Occipital lobe (tissue), 3 donors: ENCODE results near the gene PPM1D. TPM values are rescaled to one million over a fixed set of nuclear protein-coding genes. Genes with fewer than 3 reads are reported as not detected.
"Not testable (repeated sequence)": the region's sequence is repeated elsewhere in the genome, so short reads cannot be mapped to it uniquely, and the experiment has no call there.

ENCODE experiments used
- DNase-seq: peaks from one replicate; lab custom pipeline; 2025; lab: John Stamatoyannopoulos, UW
- small RNA-seq: library from RNA; depleted of rRNA; stranded (forward); fragments of <200 nt; gene quantifications from one replicate; pipeline ENCODE3, GENCODE V24; 2014
- total RNA-seq: library from RNA; depleted of rRNA; stranded (reverse); fragments of >200 nt; gene quantifications from one replicate; pipeline ENCODE4 v1.2.3, GENCODE V29; 2014

The PPM1D gene
- total RNA-seq, 1 donor from 2014 or later = 16.2 TPM

DNA sequence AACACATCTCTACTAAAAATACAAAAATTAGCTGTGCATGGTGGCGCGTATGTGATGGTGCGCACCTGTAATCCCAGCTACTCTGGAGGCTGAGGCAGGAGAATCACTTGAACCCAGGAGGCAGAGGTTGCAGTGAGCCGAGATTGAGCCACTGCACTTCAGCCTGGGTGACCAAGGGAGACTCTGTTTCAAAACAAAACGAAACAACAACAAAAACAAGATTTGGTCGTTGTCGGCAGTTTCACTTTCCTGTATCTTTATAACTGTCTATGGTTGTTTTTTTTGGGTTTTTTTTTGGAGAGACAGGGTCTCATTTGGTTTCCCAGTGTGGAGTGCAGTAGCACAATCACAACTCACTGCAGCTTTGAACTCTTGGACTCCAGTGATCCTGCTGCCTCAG lies 68.7 kb downstream of the PPM1D start:
- not testable (repeated sequence) for DNase-seq

DNA sequence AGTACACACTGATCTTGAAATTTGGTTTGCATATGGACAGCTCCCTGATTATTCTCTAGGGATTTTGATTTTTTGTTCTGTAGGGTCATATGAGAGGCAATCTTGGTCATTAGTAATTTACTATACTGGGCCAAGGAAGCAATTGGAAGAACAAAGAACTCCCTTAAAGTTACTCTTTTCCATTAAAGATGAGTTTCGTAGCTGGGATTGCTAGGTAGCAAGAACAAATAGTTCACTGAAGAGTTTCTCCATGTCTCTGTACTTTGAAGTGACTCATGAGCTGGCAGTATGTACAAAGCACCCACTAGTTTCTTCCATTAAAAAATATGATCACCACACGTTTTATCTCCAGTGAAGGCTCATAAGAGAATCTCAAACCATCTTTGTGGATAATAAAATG lies 71.5 kb downstream of the PPM1D start:
- no peak for DNase-seq

DNA sequence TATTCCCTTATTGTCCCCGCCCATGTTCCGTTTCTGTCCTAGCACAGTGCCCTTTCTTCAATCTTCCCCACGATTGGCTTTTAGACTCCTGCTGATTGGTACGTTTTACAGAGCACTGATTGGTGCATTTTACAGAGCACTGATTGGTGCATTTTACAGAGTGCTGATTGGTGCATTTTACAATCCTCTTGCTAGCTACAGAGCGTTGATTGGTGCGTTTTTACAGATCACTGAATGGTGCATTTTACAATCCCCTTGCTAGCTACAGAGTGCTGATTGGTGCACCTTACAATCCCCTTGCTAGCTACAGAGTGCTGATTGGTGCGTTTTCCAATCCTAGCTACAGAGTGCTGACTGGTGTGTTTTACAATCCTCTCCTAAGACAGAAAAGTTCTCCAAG lies 74.6 kb downstream of the PPM1D start:
- not testable (repeated sequence) for DNase-seq

- no peak for DNase-seq
Measured at GRCh38 chr17:60675997-60676396, 76.0 kb downstream of the PPM1D start.

GRCh38 chr17:60676758-60677307 lies 76.8 kb downstream of the PPM1D start:
- no peak for DNase-seq

DNA sequence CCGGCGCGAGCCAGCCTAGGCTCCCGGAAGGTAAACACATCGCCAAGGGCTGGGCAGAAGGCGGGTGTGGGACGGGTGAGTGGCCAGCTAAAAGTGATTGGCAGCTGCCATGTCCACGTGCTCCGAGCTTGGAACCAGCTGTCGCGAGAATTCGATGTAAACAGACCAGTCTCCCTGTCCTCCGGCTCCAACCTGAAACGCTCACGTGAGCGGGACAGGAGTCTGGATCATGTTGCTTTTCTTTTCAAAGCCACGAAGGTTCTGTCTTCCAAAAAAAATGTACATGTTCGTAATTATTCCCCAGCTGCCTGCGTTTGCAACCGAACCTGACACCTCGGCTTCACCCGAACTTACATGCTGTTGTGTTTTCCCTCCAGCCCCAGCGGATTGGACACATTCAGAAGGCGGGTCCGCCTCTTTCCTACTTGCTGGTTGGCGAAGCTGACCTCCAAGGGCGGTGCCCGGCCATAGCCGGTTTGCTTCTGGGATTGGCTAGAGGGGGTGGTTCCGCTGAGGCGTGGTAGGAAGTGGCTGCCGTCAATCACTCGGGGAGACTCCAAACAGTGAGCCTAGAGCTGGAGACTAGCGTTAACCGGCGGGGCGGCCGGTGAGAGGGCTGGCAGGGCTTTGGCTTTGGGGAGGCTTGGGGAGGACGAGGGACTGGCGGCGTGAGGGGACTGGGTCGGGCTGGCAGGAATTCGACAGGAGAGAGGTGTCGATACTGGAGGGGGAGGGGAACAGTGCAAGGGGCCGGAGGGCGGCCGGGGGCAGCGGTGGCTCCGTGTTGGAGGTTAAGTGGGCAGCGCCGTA lies 77.5 kb downstream of the PPM1D start, which contains the start of gene BCAS3:
Gene BCAS3, plus strand, starts transcription at position 544 of the 810 bp plus-strand sequence.
- peak; percentile 99 for DNase-seq

DNA sequence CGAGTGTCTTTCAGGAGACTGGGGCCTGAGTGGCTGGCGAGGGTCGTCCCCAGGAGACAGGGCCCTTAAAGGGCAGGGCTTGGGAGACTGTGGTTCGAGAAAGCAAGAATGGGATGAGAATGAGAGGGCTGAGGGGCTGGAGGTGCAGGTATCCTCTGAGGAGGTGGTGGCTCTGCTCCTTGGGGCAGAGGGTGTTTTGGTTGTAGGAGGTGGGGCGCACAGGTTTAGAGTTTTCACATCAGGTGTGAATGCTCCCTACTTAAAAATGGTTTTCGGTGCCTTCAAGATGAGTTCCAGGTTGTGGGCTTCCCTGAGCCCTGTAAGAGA lies 78.1 kb downstream of the PPM1D start:
- DNase-seq = no peak

- DNase-seq = no peak
Measured at GRCh38 chr17:60679287-60679686, 79.3 kb downstream of the PPM1D start.

DNA sequence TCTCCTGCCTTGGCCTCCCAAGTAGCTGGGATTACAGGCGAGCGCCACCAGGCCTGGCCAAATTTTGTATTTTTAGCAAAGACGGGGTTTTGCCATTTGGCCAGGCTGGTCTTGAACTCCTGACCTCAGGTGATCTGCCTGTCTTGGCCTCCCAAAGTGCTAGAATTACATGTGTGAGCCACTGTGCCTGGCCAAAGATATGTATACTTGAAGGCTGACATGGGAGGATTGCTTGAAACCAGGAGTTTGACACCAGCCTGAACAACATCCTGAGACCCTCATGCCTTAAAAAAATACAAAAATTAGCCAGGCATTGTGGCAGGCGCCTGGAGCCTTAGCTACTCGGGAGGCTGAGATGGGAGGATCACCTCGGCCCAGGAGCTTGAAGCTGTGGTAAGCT lies 80.8 kb downstream of the PPM1D start:
- no peak for DNase-seq

GRCh38 chr17:60685437-60685836 lies 85.4 kb downstream of the PPM1D start:
- DNase-seq = no peak

GRCh38 chr17:60695960-60696359 lies 96.0 kb downstream of the PPM1D start:
- no peak for DNase-seq

DNA sequence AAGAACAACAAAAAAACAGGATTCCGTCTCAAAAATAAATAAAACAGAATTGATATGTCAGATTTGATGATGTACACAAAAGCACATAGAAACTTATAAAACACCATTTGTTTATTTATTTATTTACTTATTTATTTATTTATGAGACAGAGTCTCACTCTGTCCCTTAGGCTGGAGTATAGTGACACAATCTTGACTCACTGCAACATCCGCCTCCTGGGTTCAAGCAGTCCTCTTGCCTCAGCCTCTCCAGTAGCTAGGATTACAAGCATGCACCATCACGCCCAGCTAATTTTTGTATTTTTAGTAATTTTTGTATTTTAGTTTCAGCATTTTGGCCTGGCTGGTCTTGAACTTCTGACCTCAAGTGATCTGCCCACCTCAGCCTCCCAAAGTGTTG lies 99.1 kb downstream of the PPM1D start:
- no peak for DNase-seq

DNA sequence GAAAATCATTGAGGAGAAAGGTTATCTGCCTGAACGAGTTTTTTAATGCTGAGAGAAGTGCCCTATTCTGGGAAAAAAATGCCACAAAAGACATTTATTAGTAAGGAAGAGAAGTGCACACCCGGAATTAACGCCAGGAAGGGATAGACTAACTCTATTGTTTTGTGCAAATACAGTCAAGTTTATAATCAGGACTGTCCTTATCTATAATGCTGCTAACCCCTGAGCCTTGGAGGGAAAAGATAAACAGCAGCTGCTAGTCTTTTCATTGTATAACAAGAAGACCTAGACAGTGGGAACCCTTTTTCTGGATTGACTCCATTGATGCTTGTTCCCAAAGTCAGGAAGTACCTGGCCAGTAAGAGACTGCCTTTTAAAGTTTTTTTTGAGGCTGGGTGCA lies 104.2 kb downstream of the PPM1D start:
- DNase-seq = no peak

- no peak for DNase-seq
Measured at GRCh38 chr17:60712675-60713074, 112.7 kb downstream of the PPM1D start.

GRCh38 chr17:60713608-60714007 lies 113.6 kb downstream of the PPM1D start:
- DNase-seq = no peak

Small RNA genes lying within 50 kb of the gene (small RNA-seq; reads per million reads assigned to genes)
- gene AC011921.2 (not detected), gene RN7SL606P (not detected), gene RNU6-623P (not detected)

Other genes starting within 250 kb of the PPM1D start
- 71.0 TPM for gene USP32, start 208.1 kb upstream of the PPM1D start, total RNA-seq
- not detected for gene CHCT1, start 177.7 kb upstream of the PPM1D start, total RNA-seq
- 80.5 TPM for gene APPBP2, start 74.0 kb upstream of the PPM1D start, total RNA-seq
- gene BCAS3, start 77.7 kb downstream of the PPM1D start, total RNA-seq = 50.8 TPM